IMR-90 (cell line): ENCODE data around the gene ASTN2. TPM values are rescaled to one million over a fixed set of nuclear protein-coding genes. Genes with fewer than 3 reads are reported as not detected.

Experiments
- ATAC-seq: fragments of 200-7000 bp; cut with Tn5 transposase; 2 replicates; pipeline ENCODE4 v1.9.1; 2020; ENCODE audit warnings: low read depth, mild to moderate bottlenecking, moderate library complexity
- BruUV-seq: library from RNA; stranded (reverse); fragments of 400-500 nt; replicated peaks from 2 replicates; lab custom pipeline; 2021; lab: Mats Ljungman, UMichigan
- CTCF ChIA-PET: fragments of 300-600 bp; formaldehyde crosslinking; extraction: SDS; loops from one replicate; lab custom pipeline; 2021; ENCODE audit warnings: antibody characterized with exemption; lab: Yijun Ruan, JAX
- POLR2A ChIA-PET: fragments of 300-600 bp; sonication (Branson Sonifier 250); formaldehyde crosslinking; loops from one replicate; lab custom pipeline; 2022; ENCODE audit warnings: antibody characterized with exemption; ENCODE audit not compliant: unreplicated experiment; lab: Charles Lee
- DNase-seq: peaks from one replicate; pipeline ENCODE4 v3.0.0; 2013
- H2AFZ ChIP-seq: replicated peaks from 2 replicates; pipeline ENCODE3; 2013; ENCODE audit warnings: low read length, mild to moderate bottlenecking; ENCODE audit not compliant: poor library complexity
- H2AK5ac ChIP-seq: 2 replicates; pipeline ENCODE4 v1.6.1; 2013; ENCODE audit warnings: low read depth, low read length, inconsistent platforms
- H2AK9ac ChIP-seq: replicated peaks from 2 replicates; pipeline ENCODE3; 2013; ENCODE audit warnings: mild to moderate bottlenecking, low read depth, low read length, moderate library complexity; ENCODE audit not compliant: poor library complexity
- H2BK120ac ChIP-seq: 2 replicates; pipeline ENCODE4 v1.6.1; 2013; ENCODE audit warnings: low read depth, low read length, inconsistent platforms
- H2BK15ac ChIP-seq: 3 replicates; pipeline ENCODE4 v1.6.1; 2013; ENCODE audit warnings: low read depth, low read length, inconsistent platforms
- H2BK20ac ChIP-seq: 2 replicates; pipeline ENCODE4 v1.6.1; 2013; ENCODE audit warnings: low read depth, mild to moderate bottlenecking, inconsistent platforms, low read length, moderate library complexity
- H2BK5ac ChIP-seq: 2 replicates; pipeline ENCODE4 v1.6.1; 2013; ENCODE audit warnings: mild to moderate bottlenecking, low read depth, low read length, inconsistent platforms; ENCODE audit not compliant: poor library complexity, severe bottlenecking
- H3K14ac ChIP-seq: replicated peaks from 2 replicates; pipeline ENCODE4 v1.6.1; 2013; ENCODE audit warnings: low read depth, low read length, inconsistent platforms
- H3K18ac ChIP-seq: 2 replicates; pipeline ENCODE4 v1.6.1; 2013; ENCODE audit warnings: low read depth, low read length, control low read depth
- H3K23ac ChIP-seq: 2 replicates; pipeline ENCODE4 v1.6.1; 2013; ENCODE audit warnings: low read depth, low read length, inconsistent platforms
- H3K27ac ChIP-seq: 2 replicates; pipeline ENCODE4 v1.5.1; 2013; ENCODE audit warnings: mild to moderate bottlenecking, control low read depth, low read length; ENCODE audit not compliant: insufficient read depth
- H3K27me3 ChIP-seq: 2 replicates; pipeline ENCODE4 v1.6.1; 2013; ENCODE audit warnings: low read length; ENCODE audit not compliant: control insufficient read depth, insufficient read depth
- H3K36me3 ChIP-seq: 2 replicates; pipeline ENCODE4 v1.6.1; 2013; ENCODE audit warnings: low read length, mixed read lengths; ENCODE audit not compliant: control insufficient read depth, insufficient read depth
- H3K4ac ChIP-seq: 2 replicates; pipeline ENCODE4 v1.6.1; 2013; ENCODE audit warnings: low read depth, low read length, inconsistent platforms
- H3K4me1 ChIP-seq: 2 replicates; pipeline ENCODE4 v1.6.1; 2013; ENCODE audit warnings: low read length, mixed read lengths; ENCODE audit not compliant: control insufficient read depth, insufficient read depth
- H3K4me2 ChIP-seq: 2 replicates; pipeline ENCODE4 v1.6.1; 2013; ENCODE audit warnings: low read depth, mild to moderate bottlenecking, control low read depth, low read length, moderate library complexity
- H3K4me3 ChIP-seq: 2 replicates; pipeline ENCODE4 v1.5.1; 2013; ENCODE audit warnings: low read depth, mild to moderate bottlenecking, control low read depth, low read length, moderate library complexity; ENCODE audit not compliant: insufficient read depth
- H3K56ac ChIP-seq: 2 replicates; pipeline ENCODE4 v1.6.1; 2013; ENCODE audit warnings: low read length, inconsistent platforms; ENCODE audit not compliant: insufficient read depth; ENCODE audit errors: extremely low read depth
- H3K79me1 ChIP-seq, 2 experiments: 2 replicates each; pipeline ENCODE4 v1.6.1; 2013; ENCODE audit warnings: low read length in 2 of 2, inconsistent platforms in 1 of 2, low read depth in 1 of 2
- H3K9ac ChIP-seq: 2 replicates; pipeline ENCODE4 v1.6.1; 2013; ENCODE audit warnings: low read depth, low read length, control low read depth
- H3K9me1 ChIP-seq: 2 replicates; pipeline ENCODE4 v1.6.1; 2013; ENCODE audit warnings: low read length, inconsistent platforms; ENCODE audit not compliant: insufficient read depth
- H3K9me3 ChIP-seq: 2 replicates; pipeline ENCODE4 v1.6.1; 2013; ENCODE audit warnings: low read length; ENCODE audit not compliant: control insufficient read depth, insufficient read depth
- H4K20me1 ChIP-seq: 2 replicates; pipeline ENCODE4 v1.6.1; 2013; ENCODE audit warnings: low read length, inconsistent platforms; ENCODE audit not compliant: insufficient read depth
- H4K5ac ChIP-seq: 2 replicates; pipeline ENCODE4 v1.6.1; 2013; ENCODE audit warnings: mild to moderate bottlenecking, low read depth, low read length, control low read depth
- H4K8ac ChIP-seq, 2 experiments: 2 replicates each; pipeline ENCODE4 v1.6.1; 2013; ENCODE audit warnings: low read depth in 2 of 2, low read length in 2 of 2, control low read depth in 1 of 2, inconsistent platforms in 1 of 2
- H4K91ac ChIP-seq: 2 replicates; pipeline ENCODE4 v1.6.1; 2013; ENCODE audit warnings: low read depth, low read length, inconsistent platforms; ENCODE audit not compliant: insufficient read depth
- USF2 ChIP-seq: fragments of 150-350 bp; IDR thresholded peaks from 2 replicates; pipeline ENCODE4 v1.6.1; 2017; ENCODE audit warnings: mild to moderate bottlenecking, antibody characterized with exemption, low read length, low read depth
- dilution Hi-C: fragments of 300-500 bp; cut with HindIII; formaldehyde crosslinking; loops from one replicate; pipeline ENCODE4 v1.14.3; 2018; ENCODE audit warnings: low sequenced_read_pairs; ENCODE audit not compliant: unreplicated experiment
- in situ Hi-C: fragments of 300-500 bp; cut with MboI; formaldehyde crosslinking; loops from 3 replicates; pipeline ENCODE4 v1.14.3; 2019; ENCODE audit warnings: low sequenced_read_pairs, inconsistent platforms, mixed read lengths
- intact Hi-C: fragments of 100-400 bp; cut with micrococcal nuclease; formaldehyde crosslinking; loops from 2 replicates; pipeline ENCODE4 v1.10.0; 2022
- polyA plus RNA-seq, 3 experiments: library from polyadenylated mRNA; depleted of rRNA; stranded (reverse); fragments of >200 nt; gene quantifications; 2 replicates each; pipeline ENCODE4 v1.2.3, GENCODE V29; 2012; ENCODE audit warnings: low replicate concordance in 1 of 3
- total RNA-seq: library from RNA; depleted of rRNA; stranded (reverse); fragments of >200 nt; gene quantifications from 2 replicates; pipeline ENCODE4 v1.2.3, GENCODE V29; 2012

Gene ASTN2
- total and polyA plus RNA-seq, 2 of the 4 experiments (the other 2 are of a cell fraction) = 3.8 to 6.8 TPM

DNA sequence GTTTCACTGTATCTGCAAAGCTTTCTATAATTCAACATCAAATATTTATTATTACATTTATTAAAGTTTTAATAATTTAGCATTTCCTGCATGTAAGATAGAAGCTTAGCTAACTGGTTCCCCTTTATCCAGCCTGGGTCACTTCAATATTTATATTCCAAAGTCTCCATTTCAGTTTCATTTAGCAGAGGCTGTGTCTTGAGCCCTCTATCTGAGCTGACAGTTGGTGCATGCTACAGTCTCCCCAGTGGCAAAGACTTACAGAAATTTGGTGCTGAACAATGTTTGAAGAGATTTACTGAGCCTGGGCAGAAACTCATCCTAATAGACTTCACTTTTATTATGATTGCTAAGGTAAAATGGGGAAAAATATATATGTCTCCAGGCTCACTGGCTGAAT lies 448.7 kb downstream of the ASTN2 start:
- no peak for DNase-seq
- no peaks in the 10 kb centered on the region for H3K79me1 ChIP-seq
- H3K4me3 ChIP-seq = no peak overlapping the region
- no peaks in the 10 kb centered on the region for H3K9me3 ChIP-seq
- no peak overlapping the region for H3K56ac ChIP-seq
- no peak overlapping the region for H3K4me2 ChIP-seq
- no peak for TF ChIP-seq USF2
- no peak overlapping the region for H2BK20ac ChIP-seq
- no peak overlapping the region for H2BK5ac ChIP-seq
- intact Hi-C loops (no loop called here), dilution Hi-C loops (no loop called here), in situ Hi-C loops (no loop called here)
- no peak overlapping the region for H2BK120ac ChIP-seq
- H3K27ac ChIP-seq = no peak overlapping the region
- H3K36me3 ChIP-seq = no peaks in the 10 kb centered on the region
- ATAC-seq = no peak
- no peak overlapping the region for H4K8ac ChIP-seq
- H3K14ac ChIP-seq = no peak overlapping the region
- CTCF ChIA-PET = no interaction called here
- H3K18ac ChIP-seq = no peak overlapping the region
- H4K91ac ChIP-seq = no peak overlapping the region
- BruUV-seq = no TSS peak
- no peaks in the 10 kb centered on the region for H4K20me1 ChIP-seq
- POLR2A ChIA-PET = interaction anchor here (0.7 kb wide), 1 partner anchor 17 kb away, joined by 5 read pairs; no protein-coding TSS in a partner anchor
- H2AK5ac ChIP-seq = no peak overlapping the region
- H3K4ac ChIP-seq = no peak overlapping the region
- no peak overlapping the region for H2AK9ac ChIP-seq
- no peaks in the 10 kb centered on the region; the same call in 1 of the 2 replicates for H3K27me3 ChIP-seq
- H4K5ac ChIP-seq = no peak overlapping the region
- no peak overlapping the region for H3K9ac ChIP-seq
- no peak overlapping the region for H3K23ac ChIP-seq
- H2AFZ ChIP-seq = no peak overlapping the region
- no peaks in the 10 kb centered on the region for H3K4me1 ChIP-seq
- H3K9me1 ChIP-seq = no peaks in the 10 kb centered on the region
- H2BK15ac ChIP-seq = no peak overlapping the region
